Inflammatory macrophage treated with lipopolysaccharide for 1 hour (primary cell): ENCODE measurements around the gene PAM16.

Experiments
- DNase-seq, 2 donors: peaks; one replicate each; pipeline ENCODE4 v3.0.0-alpha.2; 2020 to 2022

Gene PAM16

GRCh38 chr16:4350787-4351659, at the start of gene PAM16:
TSS of gene PAM16 (minus strand) at chr16:4351321. CDS start at chr16:4351234, 87 bp downstream.
- peak; percentile 92 to 99 for DNase-seq

GRCh38 chr16:4399001-4399730, 48.0 kb upstream of the PAM16 start:
- peak; percentile 20 to 51 for DNase-seq

- no peak for DNase-seq
Measured at GRCh38 chr16:4395055-4395726, 44.1 kb upstream of the PAM16 start.

- DNase-seq = peak in 1 of 2 donors; percentile 26
Measured at GRCh38 chr16:4393850-4394249, 42.7 kb upstream of the PAM16 start.

GRCh38 chr16:4393240-4393600, 42.1 kb upstream of the PAM16 start:
- peak in 1 of 2 donors; percentile 12 for DNase-seq

- no peak for DNase-seq
Measured at GRCh38 chr16:4392382-4393239, 41.5 kb upstream of the PAM16 start.

GRCh38 chr16:4391631-4392381, 40.7 kb upstream of the PAM16 start:
- DNase-seq = no peak

- no peak for DNase-seq
Measured at GRCh38 chr16:4390266-4391260, 39.4 kb upstream of the PAM16 start.

- DNase-seq = no peak
Measured at GRCh38 chr16:4389051-4389955, 38.2 kb upstream of the PAM16 start.

GRCh38 chr16:4388271-4389021, 37.3 kb upstream of the PAM16 start:
- no peak for DNase-seq

- DNase-seq = no peak
Measured at GRCh38 chr16:4387781-4388180, 36.7 kb upstream of the PAM16 start.

- DNase-seq = no peak
Measured at GRCh38 chr16:4386951-4387565, 35.9 kb upstream of the PAM16 start.

GRCh38 chr16:4386451-4386805, 35.3 kb upstream of the PAM16 start:
- no peak for DNase-seq

GRCh38 chr16:4385789-4386450, 34.8 kb upstream of the PAM16 start:
- DNase-seq = no peak

GRCh38 chr16:4385066-4385788, 34.1 kb upstream of the PAM16 start:
- no peak for DNase-seq

GRCh38 chr16:4384509-4384942, 33.4 kb upstream of the PAM16 start:
- DNase-seq = no peak
